NCI-H446 treated with DMSO at 0.1 percent for 48 hours (cell line): ENCODE measurements around the gene APBA3.

ENCODE experiments used
- DNase-seq: peaks from one replicate; lab custom pipeline; 2025; lab: John Stamatoyannopoulos, UW

Gene APBA3

DNA sequence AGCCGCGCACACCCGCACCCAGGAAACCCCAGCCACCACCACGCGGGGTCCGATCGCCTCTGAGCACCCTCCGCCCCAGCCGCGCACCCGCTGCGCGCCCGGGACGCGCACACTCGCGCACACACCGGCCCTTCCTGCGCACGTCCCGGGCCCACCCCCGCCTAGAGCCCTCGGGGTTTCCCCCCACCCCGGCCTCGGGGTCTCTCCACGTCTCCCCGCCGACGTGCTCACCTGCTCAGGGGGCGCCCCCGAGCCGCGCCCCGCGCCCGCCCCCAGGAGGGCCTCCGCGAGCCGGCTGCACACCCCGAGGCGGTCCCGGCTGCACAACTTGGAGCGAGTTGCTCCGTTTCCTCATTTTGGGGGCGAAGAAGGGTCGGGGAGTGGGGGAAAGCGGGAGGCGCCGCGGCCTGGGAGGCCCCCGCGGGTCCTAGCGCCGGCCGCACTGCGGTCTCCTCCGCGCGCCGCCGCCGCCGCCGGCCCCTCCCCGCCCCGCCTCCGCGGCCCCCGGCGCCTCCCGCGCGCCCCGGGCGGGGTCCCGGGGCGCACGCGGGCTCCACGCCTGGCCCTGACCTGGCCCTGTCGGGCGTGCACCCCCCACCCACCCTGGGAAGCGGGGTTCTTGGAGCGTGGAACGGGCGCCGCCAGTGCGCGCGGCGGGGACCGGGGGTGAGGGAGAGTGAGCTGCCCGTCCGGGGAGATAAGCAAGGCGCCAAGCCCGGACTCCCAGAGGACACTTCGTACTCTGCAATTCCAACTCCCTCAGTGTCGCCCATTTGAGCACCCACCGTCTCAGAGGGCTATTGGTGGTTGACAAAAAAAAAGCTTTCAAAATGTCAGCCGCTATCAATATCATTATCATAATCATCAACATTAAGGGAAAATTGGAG, 24.7 kb upstream of the APBA3 start, which contains the start of gene MATK:
Gene MATK (minus strand): TSS at position 444 of the 887 bp plus-strand sequence. CDS start 1,246 bp downstream, outside the sequence.
- DNase-seq = no peak

GRCh38 chr19:3785451-3785937, 24.0 kb upstream of the APBA3 start:
- DNase-seq = no peak

- DNase-seq = no peak
Measured at GRCh38 chr19:3784607-3785450, 23.3 kb upstream of the APBA3 start.

DNA sequence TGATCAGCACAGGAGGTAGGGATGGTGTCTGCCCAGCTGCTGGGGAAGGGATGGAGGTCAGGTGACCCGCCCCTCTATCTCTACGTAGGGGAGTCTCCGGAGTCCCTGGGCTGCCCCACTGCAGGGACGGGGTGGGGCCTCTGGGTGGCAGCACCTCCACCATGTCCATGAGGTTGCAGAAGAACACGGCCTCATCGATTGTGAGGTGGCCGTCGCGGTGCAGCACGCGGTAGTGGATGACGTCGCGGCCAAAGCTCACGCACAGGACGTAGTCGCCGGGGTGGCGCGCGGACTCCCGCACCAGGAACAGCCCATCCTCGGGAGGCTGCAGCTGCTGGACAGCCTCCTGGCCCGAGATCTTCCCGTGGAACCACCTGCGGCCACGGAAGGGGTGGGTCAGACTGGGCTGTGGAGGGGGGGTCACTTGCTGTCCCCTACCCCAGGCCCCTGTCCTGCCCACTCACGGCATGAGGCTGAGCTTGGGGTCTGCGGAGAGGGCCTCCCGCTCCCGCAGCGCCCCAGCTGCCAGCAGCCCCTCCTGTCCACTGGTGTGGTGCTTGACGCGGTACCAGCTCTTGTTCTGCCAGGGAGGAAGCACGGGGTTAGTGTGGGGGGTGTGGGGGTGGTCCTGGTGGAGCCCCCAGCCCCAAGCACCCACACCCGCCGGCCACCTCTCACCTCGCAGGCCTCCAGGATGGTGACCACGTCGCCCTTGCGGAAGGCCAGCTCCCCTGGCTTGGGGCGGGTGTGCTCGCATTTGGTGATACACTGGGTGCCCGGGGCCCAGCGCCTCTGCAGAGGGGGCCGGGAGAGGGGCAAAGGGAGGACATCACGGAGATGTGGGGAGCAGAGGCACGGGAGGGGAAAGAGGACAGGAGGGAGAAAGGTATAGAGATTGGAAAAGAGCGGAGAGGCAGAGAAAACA, 22.4 kb upstream of the APBA3 start:
- DNase-seq = no peak

GRCh38 chr19:3782903-3783302, 21.4 kb upstream of the APBA3 start:
- DNase-seq = no peak

DNA sequence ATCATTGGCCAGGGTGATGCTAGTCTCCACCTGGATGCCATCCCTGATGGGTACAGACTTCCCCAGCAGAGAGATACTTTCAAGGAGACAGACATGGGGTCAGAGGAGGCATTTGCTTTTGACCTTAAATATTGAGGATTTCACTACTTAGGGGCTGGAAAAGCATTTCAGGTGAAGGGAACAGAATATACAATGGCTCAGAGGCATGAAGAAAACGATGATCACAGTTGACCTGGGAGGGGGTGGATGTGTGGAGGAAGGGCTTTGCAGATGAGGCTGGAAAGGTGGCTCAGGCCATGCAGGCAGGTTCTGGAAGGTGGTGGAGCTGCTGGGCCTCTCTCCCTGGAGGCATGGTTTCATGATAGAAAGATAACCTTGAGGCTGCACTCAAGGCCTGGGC, 20.8 kb upstream of the APBA3 start:
- no peak for DNase-seq

DNA sequence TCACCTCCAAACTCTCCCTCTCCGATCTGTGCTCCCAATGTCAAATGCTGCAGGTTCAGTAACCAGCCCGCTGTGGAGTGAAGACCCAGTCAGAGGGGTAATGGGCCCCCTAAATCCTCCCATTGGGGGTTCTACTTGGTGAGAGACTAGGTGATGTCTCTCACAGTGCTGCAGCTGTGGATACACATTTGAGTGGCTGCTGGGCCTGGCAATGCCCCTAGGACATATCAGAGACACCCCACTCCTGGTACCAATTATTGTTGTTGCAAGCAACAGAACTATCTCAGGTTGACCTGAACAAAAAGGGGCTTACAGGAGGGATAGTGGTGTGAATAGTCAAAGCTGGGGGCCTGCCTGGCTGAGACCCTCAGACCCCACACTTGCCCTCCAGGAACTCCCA, 20.1 kb upstream of the APBA3 start:
- no peak for DNase-seq

- DNase-seq = no peak
Measured at GRCh38 chr19:3780786-3781304, 19.4 kb upstream of the APBA3 start.

- no peak for DNase-seq
Measured at GRCh38 chr19:3778899-3779723, 17.6 kb upstream of the APBA3 start.

DNA sequence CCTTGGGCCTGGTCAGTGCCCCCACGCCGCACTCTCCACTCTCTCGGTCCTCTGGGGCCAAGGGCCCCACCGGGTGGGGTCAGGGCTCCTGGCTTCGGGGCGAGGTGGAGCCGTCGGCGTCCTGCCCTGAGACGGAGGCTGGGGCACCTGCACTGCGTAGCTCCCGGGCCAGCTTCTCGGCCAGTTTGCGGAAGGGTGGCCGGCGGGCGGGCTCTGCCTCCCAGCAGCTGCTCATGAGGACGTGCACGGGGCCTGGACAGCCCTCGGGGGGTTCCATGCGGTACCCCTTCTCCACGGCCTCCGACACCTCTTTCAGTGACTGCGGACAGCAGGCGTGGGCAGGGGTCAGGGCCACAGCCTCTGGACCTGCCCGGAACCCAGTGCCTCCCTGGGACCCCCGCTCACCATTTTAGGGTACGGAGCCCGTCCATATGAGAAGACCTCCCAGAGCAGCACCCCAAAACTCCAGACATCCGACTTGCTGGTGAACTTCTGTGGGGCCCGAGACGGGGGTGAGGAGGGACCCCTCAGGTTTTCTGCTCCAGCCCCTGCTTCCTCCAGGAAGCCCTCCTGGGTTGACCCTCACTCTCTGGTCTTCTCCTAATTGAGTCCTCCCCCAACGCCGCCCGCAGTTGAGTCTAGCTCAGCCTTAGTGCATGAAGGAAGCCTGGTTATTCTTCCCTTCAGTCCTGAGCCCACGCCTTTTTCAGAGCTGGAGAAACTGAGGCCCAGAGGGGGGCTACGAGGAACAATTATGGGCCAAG, 16.8 kb upstream of the APBA3 start:
- no peak for DNase-seq

DNA sequence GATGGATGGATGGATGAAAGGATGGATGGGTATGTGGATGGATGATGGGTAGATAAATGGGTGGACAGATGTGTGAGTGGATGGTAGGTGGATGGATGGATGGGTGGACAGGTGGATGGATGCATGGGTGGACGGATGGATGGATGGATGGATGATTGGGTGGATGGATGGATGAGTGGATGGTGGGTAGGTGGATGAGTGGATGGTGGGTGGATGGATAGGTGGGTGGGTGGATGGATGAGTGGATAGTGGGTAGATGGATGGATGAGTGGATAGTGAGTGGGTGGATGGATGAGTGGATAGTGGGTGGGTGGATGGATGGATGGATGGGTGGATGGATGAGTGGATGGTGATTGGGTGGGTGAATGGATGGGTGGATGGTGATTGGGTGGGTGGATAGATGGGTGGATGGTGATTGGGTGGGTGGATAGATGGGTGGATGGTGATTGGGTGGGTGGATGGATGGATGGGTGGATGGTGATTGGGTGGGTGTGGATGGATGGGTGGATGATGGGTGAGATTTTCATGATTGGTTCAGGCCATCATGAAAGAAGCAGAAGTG, 15.1 kb upstream of the APBA3 start:
- DNase-seq = no peak

GRCh38 chr19:3775831-3776230, 14.3 kb upstream of the APBA3 start:
- DNase-seq = no peak

DNA sequence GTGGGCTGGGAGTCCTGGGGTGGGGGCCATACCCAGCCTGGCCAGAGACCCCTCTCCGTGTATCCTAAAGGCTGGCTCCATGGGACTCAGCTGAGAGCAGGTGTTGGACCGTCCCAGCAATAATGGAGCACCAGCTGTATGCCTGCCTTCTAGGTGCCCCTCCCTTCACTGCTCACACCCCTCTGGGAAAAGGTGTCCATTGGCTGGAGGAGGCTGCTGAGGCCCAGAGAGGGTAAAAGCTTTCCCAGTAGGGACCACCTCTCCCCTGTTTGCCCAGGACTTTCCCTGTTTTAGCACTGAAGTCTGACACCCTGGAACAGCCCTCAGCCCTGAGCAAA, 13.9 kb upstream of the APBA3 start:
- no peak for DNase-seq

- no peak for DNase-seq
Measured at GRCh38 chr19:3774621-3775373, 13.3 kb upstream of the APBA3 start.

DNA sequence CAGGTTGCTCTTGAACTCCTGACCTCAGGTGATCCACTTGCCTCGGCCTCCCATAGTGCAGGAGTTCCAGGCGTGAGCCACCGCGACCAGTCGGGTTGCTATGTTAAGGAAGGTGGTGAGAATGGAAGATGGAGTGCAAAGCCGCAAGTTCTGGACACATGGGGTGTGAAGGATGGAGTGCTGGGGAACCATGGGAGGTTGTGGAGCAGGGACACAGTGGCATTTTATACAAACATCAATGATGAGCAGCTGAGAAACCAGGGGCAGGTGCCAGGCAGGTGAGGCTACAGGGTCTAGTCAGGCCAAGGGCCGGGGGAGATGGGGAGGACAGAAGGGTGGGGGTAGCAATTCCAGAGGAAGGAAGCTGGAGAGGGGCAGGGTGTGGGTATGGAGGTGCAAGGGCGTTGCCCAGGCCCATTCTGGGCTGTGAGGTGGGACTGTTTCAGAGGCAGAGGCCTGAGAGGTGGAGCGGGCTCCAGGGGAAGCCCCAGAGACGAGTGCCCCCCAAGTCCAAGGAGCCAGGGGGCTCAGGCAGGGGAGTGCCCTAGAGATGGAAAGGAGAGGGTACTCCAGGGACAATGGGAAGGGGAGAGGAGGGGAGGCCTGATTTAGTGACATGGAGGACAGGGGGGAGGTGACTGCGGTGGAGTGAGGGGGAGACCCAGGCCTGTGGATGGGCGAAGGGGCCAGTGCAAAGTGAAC, 12.5 kb upstream of the APBA3 start:
- DNase-seq = no peak

- DNase-seq = no peak
Measured at GRCh38 chr19:3771906-3772455, 10.5 kb upstream of the APBA3 start, which contains the start of gene RAX2. Gene RAX2 (minus strand): TSS chr19:3772228. CDS start chr19:3771742, 486 bp downstream.

DNA sequence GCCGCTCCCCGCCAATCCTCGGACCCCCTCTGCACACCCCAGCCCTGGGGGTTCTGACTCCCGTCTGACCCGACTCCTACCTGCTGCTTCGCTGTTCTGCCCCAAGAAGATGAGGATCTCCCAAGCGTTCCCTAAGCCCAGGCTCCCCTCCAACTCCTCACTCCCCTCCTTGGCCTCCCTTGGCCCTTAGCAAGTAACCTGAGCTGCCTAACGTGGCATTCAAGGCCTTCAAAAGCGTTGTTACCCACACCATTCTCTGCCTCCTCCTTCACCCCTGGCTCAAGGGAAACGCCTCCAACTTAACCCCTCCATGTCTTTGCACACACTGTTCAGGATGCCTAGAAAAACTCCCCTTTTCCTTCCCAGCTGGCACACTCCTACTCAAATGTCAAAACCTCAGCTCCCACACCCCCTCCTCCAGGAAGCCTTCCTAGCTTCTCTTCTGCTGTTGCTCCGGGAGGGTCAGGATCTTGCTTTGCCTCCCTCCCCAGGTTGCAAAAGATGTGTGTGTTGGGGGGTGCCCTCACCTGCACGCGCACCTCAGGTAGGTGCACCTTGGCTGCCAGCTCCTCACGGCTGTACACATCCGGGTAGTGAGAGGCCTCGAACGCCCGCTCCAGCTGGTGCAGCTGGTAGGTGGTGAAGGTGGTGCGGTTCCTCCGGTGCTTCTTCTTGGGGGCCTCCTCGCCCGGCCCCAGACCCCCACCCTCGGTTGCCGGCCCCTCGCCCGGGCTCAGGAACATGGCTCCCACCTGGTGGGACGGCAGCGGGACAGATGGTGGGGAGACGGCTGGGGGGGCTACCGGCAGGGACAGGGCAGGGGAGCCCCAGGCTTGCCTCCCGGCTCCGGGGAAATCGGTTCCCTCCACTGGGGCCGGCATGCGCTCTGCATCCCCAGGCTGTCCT, 9.8 kb upstream of the APBA3 start:
- DNase-seq = no peak
